Right atrium auricular region (tissue), 2 donors: ENCODE data around the gene RNF126. TPM values are rescaled to one million over a fixed set of nuclear protein-coding genes. Genes with fewer than 3 reads are reported as not detected.
"Not testable (repeated sequence)": the region's sequence is repeated elsewhere in the genome, so short reads cannot be mapped to it uniquely, and the experiment has no call there.

Experiments
- DNase-seq: peaks from one replicate; pipeline ENCODE4 v3.0.0-alpha.2; 2019; ENCODE audit warnings: low spot score
- H3K27ac ChIP-seq, 2 donors: fragments of 200-600 bp; sonication (generic); 1 replicate in 1 of 2; 2 replicates in 1 of 2; pipeline ENCODE4 v1.5.1; 2016 to 2019
- H3K27me3 ChIP-seq, 2 donors: fragments of 200-600 bp; sonication (generic); one replicate each; pipeline versions ENCODE4 v1.5.1 to v1.6.0; 2017 to 2019
- H3K36me3 ChIP-seq: fragments of 200-600 bp; sonication (generic); one replicate; pipeline ENCODE4 v1.5.1; 2016
- H3K4me1 ChIP-seq, 2 donors: fragments of 200-600 bp; sonication (generic); one replicate each; pipeline versions ENCODE4 v1.5.1 to v1.6.0; 2017 to 2019
- H3K4me3 ChIP-seq, 2 donors: fragments of 200-600 bp; sonication (generic); 1 replicate in 1 of 2; 2 replicates in 1 of 2; pipeline ENCODE4 v1.5.1; 2017 to 2019; ENCODE audit warnings: mild to moderate bottlenecking in 1 of 2, moderate library complexity in 1 of 2
- H3K9me3 ChIP-seq, 2 donors: fragments of 200-600 bp; sonication (generic); one replicate each; pipeline ENCODE4 v1.5.1; 2019
- CTCF ChIP-seq, 2 donors: fragments of 200-600 bp; sonication (generic); IDR thresholded peaks; one replicate each; pipeline ENCODE4 v1.5.1; 2019; ENCODE audit warnings: antibody characterized with exemption in 2 of 2
- total RNA-seq, 2 donors: library from RNA; depleted of rRNA; stranded (reverse); fragments of >200 nt; gene quantifications; one replicate each; pipeline ENCODE4 v1.1.0, GENCODE V29; 2016

The RNF126 gene
- total RNA-seq, 2 donors from 2014 or later = 53.3 to 68.5 TPM

DNA sequence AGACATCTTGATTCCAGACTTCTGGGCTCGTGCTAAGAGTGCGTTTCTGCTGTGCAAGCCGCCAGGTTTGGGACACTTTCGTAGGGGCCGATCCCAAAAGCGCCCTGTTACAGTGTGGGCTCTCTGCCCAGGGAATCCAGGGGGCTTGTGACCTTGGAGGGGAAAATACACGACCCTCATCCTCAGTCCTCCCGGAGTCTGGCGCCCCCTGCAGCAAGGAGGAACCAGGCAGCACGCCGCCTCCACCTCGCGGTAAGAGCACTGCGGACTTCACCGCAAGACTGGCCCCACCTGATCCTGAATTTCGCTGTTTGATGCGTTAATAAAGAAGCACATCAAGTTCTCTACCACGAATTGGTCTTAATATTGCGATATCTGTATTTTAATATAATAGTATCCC is 34.8 kb downstream of the RNF126 start:
- H3K27me3 ChIP-seq = no peaks in the 10 kb centered on the region
- no peak for TF ChIP-seq CTCF (IDR thresholded peaks at IDR 0.05)
- H3K27ac ChIP-seq = no peak overlapping the region
- H3K4me1 ChIP-seq = peaks cover 0 to 12% of the 10 kb centered on the region in 2 donors
- H3K4me3 ChIP-seq = no peak overlapping the region
- peaks cover 29% of the 10 kb centered on the region for H3K36me3 ChIP-seq
- H3K9me3 ChIP-seq = no peaks in the 10 kb centered on the region
- DNase-seq = no peak

GRCh38 chr19:626566-626965 is 36.4 kb downstream of the RNF126 start:
- H3K4me3 ChIP-seq, DNase-seq, H3K27ac ChIP-seq, H3K9me3 ChIP-seq, H3K27me3 ChIP-seq, H3K4me1 ChIP-seq: not testable (repeated sequence)
- peaks cover 45% of the 10 kb centered on the region for H3K36me3 ChIP-seq

GRCh38 chr19:625257-625656 is 37.8 kb downstream of the RNF126 start:
- DNase-seq = no peak
- no peak for TF ChIP-seq CTCF (IDR thresholded peaks at IDR 0.05)
- no peak overlapping the region for H3K4me3 ChIP-seq
- H3K9me3 ChIP-seq = no peaks in the 10 kb centered on the region
- H3K27ac ChIP-seq = no peak overlapping the region
- H3K36me3 ChIP-seq = peaks cover 50% of the 10 kb centered on the region
- H3K4me1 ChIP-seq = no peaks in the 10 kb centered on the region
- no peaks in the 10 kb centered on the region for H3K27me3 ChIP-seq

- TF ChIP-seq CTCF (IDR thresholded peaks at IDR 0.05) = no peak
- DNase-seq = no peak
Measured at GRCh38 chr19:624433-625109, 38.4 kb downstream of the RNF126 start.

GRCh38 chr19:623974-624373 is 39.0 kb downstream of the RNF126 start:
- H3K9me3 ChIP-seq = no peaks in the 10 kb centered on the region
- H3K27ac ChIP-seq = no peak overlapping the region
- H3K36me3 ChIP-seq = peaks cover 57% of the 10 kb centered on the region
- TF ChIP-seq CTCF (IDR thresholded peaks at IDR 0.05) = no peak
- no peak overlapping the region for H3K4me3 ChIP-seq
- H3K27me3 ChIP-seq = no peaks in the 10 kb centered on the region
- no peak for DNase-seq
- H3K4me1 ChIP-seq = no peaks in the 10 kb centered on the region

More at GRCh38 chr19:624433-625109, 38.4 kb downstream of the RNF126 start:
- no peak overlapping the region for H3K27ac ChIP-seq
- H3K4me3 ChIP-seq = no peak overlapping the region
- H3K4me1 ChIP-seq = no peaks in the 10 kb centered on the region
- H3K9me3 ChIP-seq = no peaks in the 10 kb centered on the region
- H3K27me3 ChIP-seq = no peaks in the 10 kb centered on the region
- H3K36me3 ChIP-seq = peaks cover 57% of the 10 kb centered on the region

- no peak for TF ChIP-seq CTCF (IDR thresholded peaks at IDR 0.05)
- Histone ChIP-seq H3K27ac (no peak overlapping the region), H3K4me1 (no peaks in the 10 kb centered on the region), H3K4me3 (no peak overlapping the region), H3K27me3 (no peaks in the 10 kb centered on the region), H3K9me3 (no peaks in the 10 kb centered on the region), H3K36me3 (peaks cover 59% of the 10 kb centered on the region)
- no peak for DNase-seq
Measured at GRCh38 chr19:623175-623916, 39.7 kb downstream of the RNF126 start.
